Esophagus squamous epithelium (tissue), 5 donors: ENCODE measurements around the gene ARHGEF12. TPM values are rescaled to one million over a fixed set of nuclear protein-coding genes. Genes with fewer than 3 reads are reported as not detected.

Source experiments
- DNase-seq: peaks from one replicate; lab custom pipeline; 2025; lab: John Stamatoyannopoulos, UW
- H3K27ac ChIP-seq, 4 donors: fragments of 200-600 bp; sonication (generic); one replicate each; pipeline ENCODE4 v1.5.1; 2016 to 2019; ENCODE audit warnings: mild to moderate bottlenecking in 1 of 4
- H3K27me3 ChIP-seq, 4 donors: fragments of 200-600 bp; sonication (generic); 1 replicate in 3 of 4; 2 replicates in 1 of 4; pipeline versions ENCODE4 v1.5.1 to v1.6.0; 2017 to 2021; ENCODE audit warnings: antibody characterized with exemption in 1 of 4
- H3K36me3 ChIP-seq, 3 donors: fragments of 200-600 bp; sonication (generic); one replicate each; pipeline ENCODE4 v1.5.1; 2016 to 2019
- H3K4me1 ChIP-seq, 3 donors: fragments of 200-600 bp; sonication (generic); one replicate each; pipeline ENCODE4 v1.5.1; 2017 to 2019
- H3K4me3 ChIP-seq, 4 donors: fragments of 200-600 bp; sonication (generic); 1 replicate in 3 of 4; 2 replicates in 1 of 4; pipeline ENCODE4 v1.5.1; 2016 to 2019; ENCODE audit warnings: mild to moderate bottlenecking in 2 of 4, moderate library complexity in 1 of 4
- H3K9me3 ChIP-seq, 3 donors: fragments of 200-600 bp; sonication (generic); one replicate each; pipeline ENCODE4 v1.5.1; 2016 to 2019
- CTCF ChIP-seq, 6 experiments: fragments of 450-650 bp in 4 of 6; fragments of 200-600 bp in 2 of 6; sonication (generic) in 2 of 6; IDR thresholded peaks; one replicate each; pipeline ENCODE4 v1.5.1; 2016 to 2019; ENCODE audit warnings: antibody characterized with exemption in 6 of 6, mild to moderate bottlenecking in 4 of 6, moderate library complexity in 4 of 6
- POLR2A ChIP-seq, 4 donors: fragments of 450-650 bp; IDR thresholded peaks; one replicate each; pipeline ENCODE4 v1.6.1; 2017; ENCODE audit warnings: antibody characterized with exemption in 4 of 4, mild to moderate bottlenecking in 4 of 4, moderate library complexity in 3 of 4
- WGBS, 2 donors: methylation state at CpG; one replicate each; pipeline ENCODE4 v1.1.5; 2018; 5-methylcytosine and 5-hydroxymethylcytosine counted together
- intact Hi-C: fragments of 100-400 bp; cut with DNase I; formaldehyde crosslinking; loops from one replicate; pipeline ENCODE4 v1.15.0; 2022
- total RNA-seq, 4 donors: library from RNA; depleted of rRNA; stranded (reverse); fragments of >200 nt; gene quantifications; one replicate each; pipeline ENCODE4 v1.1.0, GENCODE V29; 2016
- donor health status: DM: yes; HTN: yes; CAD: no.

ARHGEF12 gene
- 100 to 1,000 TPM in 1 of 4 donors, 10 to 100 TPM in 3; 57.4 to 106 (median 70.7) TPM for total RNA-seq

GRCh38 chr11:120335908-120336640 is at the start of gene ARHGEF12:
Gene ARHGEF12 (plus strand): TSS chr11:120336413. CDS start chr11:120337244, 831 bp downstream.
- TF ChIP-seq POLR2A (IDR thresholded peaks at IDR 0.05) (peak in 2 of 4 donors; percentile 86 to 89), CTCF (IDR thresholded peaks at IDR 0.05) (peak in 4 of 6 experiments; percentile 2 to 13 (median 4))
- peaks cover 12 to 84% (median 38%) of the 10 kb centered on the region in 3 donors for H3K4me1 ChIP-seq
- intact Hi-C loops: no loop called here
- no peaks in the 10 kb centered on the region for H3K27me3 ChIP-seq
- H3K36me3 ChIP-seq: peaks cover 0 to 1% (median 0%) of the 10 kb centered on the region in 3 donors
- no peaks in the 10 kb centered on the region for H3K9me3 ChIP-seq
- peak; percentile 60 for DNase-seq
- H3K4me3 ChIP-seq: peak within 1 kb of the TSS; percentile 68 to 99 (median 96)
- WGBS, 2 donors: 0% methylated on average over 8 to 17 of the region's 92 CpGs
- peak within 1 kb of the TSS; percentile 97 to 99 (median 98) for H3K27ac ChIP-seq

GRCh38 chr11:120288021-120288420 is 48.2 kb upstream of the ARHGEF12 start:
- no peaks in the 10 kb centered on the region for H3K4me1 ChIP-seq
- no peak overlapping the region for H3K27ac ChIP-seq
- TF ChIP-seq POLR2A (IDR thresholded peaks at IDR 0.05): no peak
- TF ChIP-seq CTCF (IDR thresholded peaks at IDR 0.05): no peak
- peaks cover 0 to 11% (median 0%) of the 10 kb centered on the region in 4 donors for H3K27me3 ChIP-seq
- no peak for DNase-seq
- no peaks in the 10 kb centered on the region for H3K9me3 ChIP-seq
- 49 to 52% methylated on average over 2 of the region's 2 CpGs for WGBS, 2 donors
- no peak overlapping the region for H3K4me3 ChIP-seq
- no peaks in the 10 kb centered on the region for H3K36me3 ChIP-seq
- intact Hi-C loops: no loop called here

- no peaks in the 10 kb centered on the region for H3K36me3 ChIP-seq
- TF ChIP-seq POLR2A (IDR thresholded peaks at IDR 0.05) (no peak), CTCF (IDR thresholded peaks at IDR 0.05) (no peak)
- intact Hi-C loops: no loop called here
- no peaks in the 10 kb centered on the region for H3K4me1 ChIP-seq
- peaks cover 0 to 19% (median 0%) of the 10 kb centered on the region in 4 donors for H3K27me3 ChIP-seq
- DNase-seq: no peak
- no peak overlapping the region for H3K27ac ChIP-seq
- H3K4me3 ChIP-seq: no peak overlapping the region
- WGBS, 2 donors: 83 to 85% methylated on average over 9 of the region's 9 CpGs
- no peaks in the 10 kb centered on the region for H3K9me3 ChIP-seq
Measured at GRCh38 chr11:120289426-120289825, 46.8 kb upstream of the ARHGEF12 start.

GRCh38 chr11:120290956-120291355 is 45.3 kb upstream of the ARHGEF12 start:
- Histone ChIP-seq H3K27me3 (peaks cover 0 to 19% (median 0%) of the 10 kb centered on the region in 4 donors), H3K27ac (no peak overlapping the region), H3K4me3 (no peak overlapping the region), H3K4me1 (no peaks in the 10 kb centered on the region), H3K9me3 (no peaks in the 10 kb centered on the region), H3K36me3 (no peaks in the 10 kb centered on the region)
- intact Hi-C loops: no loop called here
- TF ChIP-seq POLR2A (IDR thresholded peaks at IDR 0.05) (no peak), CTCF (IDR thresholded peaks at IDR 0.05) (no peak)
- DNase-seq: no peak
- 44 to 69% methylated on average over 3 of the region's 3 CpGs for WGBS, 2 donors

GRCh38 chr11:120293038-120293800 is 43.0 kb upstream of the ARHGEF12 start:
- Histone ChIP-seq H3K27ac (no peak overlapping the region), H3K9me3 (no peaks in the 10 kb centered on the region)
- no peak for DNase-seq

More at GRCh38 chr11:120293038-120293800, 43.0 kb upstream of the ARHGEF12 start:
- peaks cover 0 to 27% (median 0%) of the 10 kb centered on the region in 4 donors for H3K27me3 ChIP-seq
- intact Hi-C loops: no loop called here
- no peaks in the 10 kb centered on the region for H3K36me3 ChIP-seq
- TF ChIP-seq CTCF (IDR thresholded peaks at IDR 0.05) (no peak), POLR2A (IDR thresholded peaks at IDR 0.05) (no peak)
- no peaks in the 10 kb centered on the region for H3K4me1 ChIP-seq
- WGBS, 2 donors: 42 to 52% methylated on average over 4 to 5 of the region's 5 CpGs
- no peak overlapping the region for H3K4me3 ChIP-seq
